Measurements from ENCODE around the gene TP53RK.

- TF ChIP-seq ZNF600 (tag by site-specific recombination; IDR thresholded peaks at IDR 0.05) (no peak), ZNF23 (tag by site-specific recombination; IDR thresholded peaks at IDR 0.05; ENCODE audit: borderline replicate concordance) (no peak), ZNF529 (tag by site-specific recombination; IDR thresholded peaks at IDR 0.05; ENCODE audit: insufficient replicate concordance) (no peak)
- TF ChIP-seq, protein P1, sequence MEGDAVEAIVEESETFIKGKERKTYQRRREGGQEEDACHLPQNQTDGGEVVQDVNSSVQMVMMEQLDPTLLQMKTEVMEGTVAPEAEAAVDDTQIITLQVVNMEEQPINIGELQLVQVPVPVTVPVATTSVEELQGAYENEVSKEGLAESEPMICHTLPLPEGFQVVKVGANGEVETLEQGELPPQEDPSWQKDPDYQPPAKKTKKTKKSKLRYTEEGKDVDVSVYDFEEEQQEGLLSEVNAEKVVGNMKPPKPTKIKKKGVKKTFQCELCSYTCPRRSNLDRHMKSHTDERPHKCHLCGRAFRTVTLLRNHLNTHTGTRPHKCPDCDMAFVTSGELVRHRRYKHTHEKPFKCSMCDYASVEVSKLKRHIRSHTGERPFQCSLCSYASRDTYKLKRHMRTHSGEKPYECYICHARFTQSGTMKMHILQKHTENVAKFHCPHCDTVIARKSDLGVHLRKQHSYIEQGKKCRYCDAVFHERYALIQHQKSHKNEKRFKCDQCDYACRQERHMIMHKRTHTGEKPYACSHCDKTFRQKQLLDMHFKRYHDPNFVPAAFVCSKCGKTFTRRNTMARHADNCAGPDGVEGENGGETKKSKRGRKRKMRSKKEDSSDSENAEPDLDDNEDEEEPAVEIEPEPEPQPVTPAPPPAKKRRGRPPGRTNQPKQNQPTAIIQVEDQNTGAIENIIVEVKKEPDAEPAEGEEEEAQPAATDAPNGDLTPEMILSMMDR (tag by site-specific recombination; IDR thresholded peaks at IDR 0.05): no peak
Observed at GRCh38 chr20:46705378-46705729, 16.1 kb upstream of the TP53RK start.
